ENCODE results near the gene DYNLRB1. TPM values are rescaled to one million over a fixed set of nuclear protein-coding genes. Genes with fewer than 3 reads are reported as not detected.
"Not testable (repeated sequence)": the region's sequence is repeated elsewhere in the genome, so short reads cannot be mapped to it uniquely, and the experiment has no call there.

Gene DYNLRB1
- total and polyA plus RNA-seq, 9 donors, result 79.9 to 319 (median 122) TPM

DNA sequence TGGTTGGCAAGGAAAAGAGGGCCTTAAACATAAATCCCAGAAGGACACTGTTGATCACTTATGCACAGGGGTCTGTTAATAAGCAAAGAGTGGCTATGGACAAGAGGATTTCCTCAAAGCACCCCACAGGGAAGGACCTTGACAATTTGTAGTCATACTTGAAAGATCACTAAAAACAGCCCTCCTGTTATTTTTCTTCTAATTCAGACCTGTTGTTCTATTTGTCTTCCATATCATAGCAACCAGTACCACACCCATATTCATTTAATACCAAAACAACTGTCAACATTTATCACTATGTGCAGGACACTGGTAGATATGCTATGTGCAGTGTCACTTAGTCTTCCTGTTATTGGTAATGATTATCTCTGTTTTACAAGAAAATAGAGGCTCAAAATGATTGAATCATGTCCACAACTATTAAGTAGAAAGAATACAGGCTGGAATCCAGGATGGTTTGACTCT is 3.2 kb upstream of the DYNLRB1 start:
- H3K27ac ChIP-seq, result no peak overlapping the region
- no peaks in the 10 kb centered on the region for H3K36me3 ChIP-seq
- DNase-seq, result no peak
- H3K9me3 ChIP-seq, result no peaks in the 10 kb centered on the region
- H3K27me3 ChIP-seq, result no peaks in the 10 kb centered on the region
- intact Hi-C loops (cut with DNase I), result no loop called here
- peaks cover 3% of the 10 kb centered on the region for H3K4me1 ChIP-seq (ENCODE audit: insufficient read depth)
- TF ChIP-seq POLR2A (IDR thresholded peaks at IDR 0.05) (no peak), EP300 (IDR thresholded peaks at IDR 0.05) (no peak)
- TF ChIP-seq, protein P1, sequence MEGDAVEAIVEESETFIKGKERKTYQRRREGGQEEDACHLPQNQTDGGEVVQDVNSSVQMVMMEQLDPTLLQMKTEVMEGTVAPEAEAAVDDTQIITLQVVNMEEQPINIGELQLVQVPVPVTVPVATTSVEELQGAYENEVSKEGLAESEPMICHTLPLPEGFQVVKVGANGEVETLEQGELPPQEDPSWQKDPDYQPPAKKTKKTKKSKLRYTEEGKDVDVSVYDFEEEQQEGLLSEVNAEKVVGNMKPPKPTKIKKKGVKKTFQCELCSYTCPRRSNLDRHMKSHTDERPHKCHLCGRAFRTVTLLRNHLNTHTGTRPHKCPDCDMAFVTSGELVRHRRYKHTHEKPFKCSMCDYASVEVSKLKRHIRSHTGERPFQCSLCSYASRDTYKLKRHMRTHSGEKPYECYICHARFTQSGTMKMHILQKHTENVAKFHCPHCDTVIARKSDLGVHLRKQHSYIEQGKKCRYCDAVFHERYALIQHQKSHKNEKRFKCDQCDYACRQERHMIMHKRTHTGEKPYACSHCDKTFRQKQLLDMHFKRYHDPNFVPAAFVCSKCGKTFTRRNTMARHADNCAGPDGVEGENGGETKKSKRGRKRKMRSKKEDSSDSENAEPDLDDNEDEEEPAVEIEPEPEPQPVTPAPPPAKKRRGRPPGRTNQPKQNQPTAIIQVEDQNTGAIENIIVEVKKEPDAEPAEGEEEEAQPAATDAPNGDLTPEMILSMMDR (IDR thresholded peaks at IDR 0.05), result no peak
- H3K4me3 ChIP-seq, result no peak overlapping the region

DNA sequence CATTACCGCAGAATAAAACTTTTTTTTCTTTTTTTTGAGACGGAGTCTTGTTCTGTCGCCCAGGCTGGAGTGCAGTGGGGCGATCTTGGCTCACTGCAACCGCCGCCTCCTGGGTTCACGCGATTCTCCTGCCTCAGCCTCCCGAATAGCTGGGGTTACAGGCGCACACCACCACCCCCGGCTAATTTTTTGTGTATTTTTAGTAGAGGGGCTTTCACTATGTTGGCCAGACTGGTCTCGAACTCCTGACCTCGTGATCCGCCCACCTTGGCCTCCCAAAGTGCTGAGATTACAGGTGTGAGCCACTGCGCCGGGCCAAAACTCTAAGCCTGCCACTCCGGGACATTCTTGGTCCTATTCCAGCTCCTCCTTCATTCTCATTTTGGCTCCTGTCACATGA is 2.2 kb upstream of the DYNLRB1 start:
- H3K9me3 ChIP-seq; H3K4me1 ChIP-seq (ENCODE audit: insufficient read depth); H3K27me3 ChIP-seq; H3K27ac ChIP-seq; H3K4me3 ChIP-seq; H3K36me3 ChIP-seq; DNase-seq; intact Hi-C loops (cut with DNase I): not testable (repeated sequence)
- 92 to 95% (median 93%) methylated on average over 17 of the region's 17 CpGs for WGBS, 3 donors

GRCh38 chr20:34514897-34515483 is 1.2 kb upstream of the DYNLRB1 start:
- intact Hi-C loops (cut with DNase I), result no loop called here
- H3K27ac ChIP-seq, result peak overlapping the region; percentile 85 to 97
- peak overlapping the region; percentile 82 for H3K4me3 ChIP-seq
- no peaks in the 10 kb centered on the region for H3K27me3 ChIP-seq
- no peaks in the 10 kb centered on the region for H3K36me3 ChIP-seq
- no peak for DNase-seq
- H3K4me1 ChIP-seq (ENCODE audit: insufficient read depth), result peaks cover 6% of the 10 kb centered on the region
- no peaks in the 10 kb centered on the region for H3K9me3 ChIP-seq
- WGBS, 3 donors, result 9 to 16% (median 10%) methylated on average over 19 of the region's 19 CpGs
- TF ChIP-seq EP300 (IDR thresholded peaks at IDR 0.05) (no peak), POLR2A (IDR thresholded peaks at IDR 0.05) (no peak)
- TF ChIP-seq, protein P1 (IDR thresholded peaks at IDR 0.05), result no peak

DNA sequence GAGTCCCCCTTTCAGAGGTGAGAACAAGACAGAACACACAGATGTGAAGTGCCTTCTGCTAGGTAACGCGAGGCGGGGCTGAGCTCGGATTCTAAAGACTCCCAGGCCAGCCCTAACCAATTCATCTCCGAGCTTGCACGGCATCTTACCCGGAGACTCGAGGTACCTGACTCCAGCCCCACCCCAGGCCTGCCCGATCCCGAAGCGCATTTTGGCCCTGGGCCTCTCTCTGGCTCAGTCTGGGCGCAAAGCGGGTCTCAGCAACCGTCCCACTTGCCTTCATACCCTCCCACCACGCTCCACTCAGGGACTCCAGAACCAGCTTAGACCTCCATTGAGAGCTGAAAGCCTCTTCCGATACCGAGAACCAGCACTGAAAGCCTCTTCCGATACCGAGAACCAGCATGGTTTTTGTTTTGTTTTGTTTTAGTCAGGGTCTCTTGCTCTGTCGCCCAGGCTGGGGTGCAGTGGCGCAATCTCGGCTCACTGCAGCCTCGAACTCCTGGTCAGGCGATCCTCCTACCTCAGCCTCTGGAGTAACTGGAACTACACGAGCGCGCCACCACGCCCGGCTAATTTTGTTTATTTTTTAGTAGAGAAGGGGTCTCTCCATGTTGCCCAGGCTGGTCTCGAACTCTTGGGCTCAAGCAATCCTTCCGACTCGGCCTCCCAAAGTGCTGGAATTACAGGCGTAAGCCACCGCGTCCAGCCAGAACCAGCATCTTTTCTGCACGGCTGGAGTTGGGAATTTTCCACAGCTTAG is 557 bp upstream of the DYNLRB1 start:
- H3K27me3 ChIP-seq, result no peaks in the 10 kb centered on the region
- H3K36me3 ChIP-seq, result no peaks in the 10 kb centered on the region
- intact Hi-C loops (cut with DNase I), result no loop called here
- H3K4me1 ChIP-seq (ENCODE audit: insufficient read depth), result peaks cover 6% of the 10 kb centered on the region
- H3K9me3 ChIP-seq, result no peaks in the 10 kb centered on the region
- peak overlapping the region; percentile 82 for H3K4me3 ChIP-seq
- H3K27ac ChIP-seq, result peak overlapping the region; percentile 85 to 97
- TF ChIP-seq POLR2A (IDR thresholded peaks at IDR 0.05) (no peak), EP300 (IDR thresholded peaks at IDR 0.05) (no peak)
- TF ChIP-seq, protein P1 (IDR thresholded peaks at IDR 0.05), result no peak
- DNase-seq, result peak; percentile 39 to 62 (median 44)
- 1 to 2% (median 1%) methylated on average over 36 of the region's 36 CpGs for WGBS, 3 donors

DNA sequence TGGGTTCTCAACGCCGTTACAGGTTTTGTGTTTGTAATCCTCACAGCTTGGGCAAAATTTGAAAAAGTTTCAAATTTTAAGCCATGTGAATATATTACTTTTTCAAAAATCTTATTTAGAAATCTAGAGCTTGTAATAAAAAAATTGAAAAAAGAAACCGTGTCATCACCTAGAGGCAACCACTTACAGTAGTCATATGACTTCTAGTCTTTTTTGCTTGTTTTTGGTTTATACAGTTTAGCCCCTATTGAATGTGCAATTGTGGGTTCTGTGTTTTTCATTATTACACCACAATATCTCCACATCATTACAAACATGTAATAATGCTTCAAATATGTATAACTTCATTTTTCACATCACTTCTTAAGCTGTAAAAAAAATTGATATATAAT is 888 bp downstream of the DYNLRB1 start:
- Histone ChIP-seq H3K4me3 (peak overlapping the region; percentile 82), H3K4me1 (ENCODE audit: insufficient read depth) (peaks cover 6% of the 10 kb centered on the region), H3K27me3 (no peaks in the 10 kb centered on the region), H3K27ac (peak overlapping the region in 1 of 2 donors; percentile 97), H3K36me3 (no peaks in the 10 kb centered on the region), H3K9me3 (no peaks in the 10 kb centered on the region)
- 0 to 1% (median 0%) methylated on average over 3 of the region's 3 CpGs for WGBS, 3 donors
- intact Hi-C loops (cut with DNase I), result no loop called here
- TF ChIP-seq, protein P1 (IDR thresholded peaks at IDR 0.05), result no peak
- no peak for TF ChIP-seq EP300 (IDR thresholded peaks at IDR 0.05)
- TF ChIP-seq POLR2A (IDR thresholded peaks at IDR 0.05), result no peak
- DNase-seq, result no peak

DNA sequence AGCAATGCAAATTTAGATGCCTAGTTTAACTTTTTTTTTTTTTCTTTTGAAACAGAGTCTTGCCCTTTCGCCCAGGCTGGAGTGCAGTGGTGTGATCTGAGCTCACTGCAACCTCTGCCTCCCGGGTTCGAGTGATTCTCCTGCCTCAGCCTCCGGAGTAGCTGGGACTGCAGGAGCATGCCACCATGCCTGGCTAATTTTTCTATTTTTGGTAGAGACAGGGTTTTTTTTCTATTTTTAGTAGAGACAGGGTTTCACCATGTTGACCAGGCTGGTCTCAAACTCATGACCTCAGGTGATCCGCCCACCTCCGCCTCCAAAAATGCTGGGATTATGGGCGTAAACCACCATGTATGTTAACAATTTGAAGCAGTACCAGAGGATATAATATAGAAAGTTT is 2.6 kb downstream of the DYNLRB1 start:
- WGBS, 3 donors, result 91 to 96% (median 93%) methylated on average over 7 of the region's 7 CpGs
- peaks cover 14% of the 10 kb centered on the region for H3K4me1 ChIP-seq (ENCODE audit: insufficient read depth)

GRCh38 chr20:34519841-34520240 is 3.6 kb downstream of the DYNLRB1 start:
- not testable (repeated sequence) for DNase-seq, H3K27me3 ChIP-seq, H3K9me3 ChIP-seq, H3K4me3 ChIP-seq, H3K36me3 ChIP-seq, H3K27ac ChIP-seq
- peaks cover 14% of the 10 kb centered on the region for H3K4me1 ChIP-seq (ENCODE audit: insufficient read depth)
- intact Hi-C loops (cut with DNase I), result loop anchor here in 2 of 4 donors (5.0 to 10.0 kb wide), 2 partner anchors 205 to 208 kb away; no protein-coding TSS in a partner anchor
- 83 to 86% (median 85%) methylated on average over 10 of the region's 10 CpGs for WGBS, 3 donors

More for the DNA sequence above, 2.6 kb downstream of the DYNLRB1 start:
- DNase-seq; H3K27me3 ChIP-seq; H3K4me3 ChIP-seq; H3K27ac ChIP-seq; H3K9me3 ChIP-seq; H3K36me3 ChIP-seq; intact Hi-C loops (cut with DNase I): not testable (repeated sequence)

Data from ovary (tissue), 9 donors.